C1 segment of cervical spinal cord (tissue), 14 donors: Measurements from ENCODE around the gene NOX4.
"Not testable (repeated sequence)": the region's sequence is repeated elsewhere in the genome, so short reads cannot be mapped to it uniquely, and the experiment has no call there.

Source experiments
- DNase-seq, 14 donors: peaks; one replicate each; lab custom pipeline; 2025; lab: John Stamatoyannopoulos, UW

The NOX4 gene

GRCh38 chr11:89458716-89459115 is 32.5 kb downstream of the NOX4 start:
- no peak for DNase-seq

GRCh38 chr11:89457190-89457589 is 34.0 kb downstream of the NOX4 start:
- DNase-seq = no peak

- DNase-seq = no peak
These were observed 34.5 kb downstream of the NOX4 start for GRCh38 chr11:89456681-89457080.

GRCh38 chr11:89452780-89453179 is 38.4 kb downstream of the NOX4 start:
- DNase-seq = no peak

GRCh38 chr11:89447845-89448244 is 43.3 kb downstream of the NOX4 start:
- DNase-seq = no peak

- peak in 1 of 14 donors; percentile 2 for DNase-seq
These were observed 47.5 kb downstream of the NOX4 start for GRCh38 chr11:89443361-89444322.

GRCh38 chr11:89442801-89443200 is 48.4 kb downstream of the NOX4 start:
- no peak for DNase-seq

GRCh38 chr11:89441606-89442005 is 49.6 kb downstream of the NOX4 start:
- DNase-seq = no peak

GRCh38 chr11:89437317-89437716 is 53.9 kb downstream of the NOX4 start:
- DNase-seq = no peak

GRCh38 chr11:89436071-89436470 is 55.1 kb downstream of the NOX4 start:
- DNase-seq = no peak

GRCh38 chr11:89433278-89433677 is 57.9 kb downstream of the NOX4 start:
- DNase-seq = no peak

- not testable (repeated sequence) for DNase-seq
These were observed 59.0 kb downstream of the NOX4 start for GRCh38 chr11:89432182-89432581.

GRCh38 chr11:89426501-89426900 is 64.7 kb downstream of the NOX4 start:
- DNase-seq = not testable (repeated sequence)

GRCh38 chr11:89421718-89422117 is 69.5 kb downstream of the NOX4 start:
- DNase-seq = no peak

- DNase-seq = no peak
These were observed 70.2 kb downstream of the NOX4 start for GRCh38 chr11:89420981-89421380.

- DNase-seq = no peak
These were observed 74.2 kb downstream of the NOX4 start for GRCh38 chr11:89416961-89417360.

- DNase-seq = not testable (repeated sequence)
These were observed 80.1 kb downstream of the NOX4 start for GRCh38 chr11:89411112-89411511.

- DNase-seq = not testable (repeated sequence)
These were observed 80.5 kb downstream of the NOX4 start for GRCh38 chr11:89410666-89411065.

- DNase-seq = not testable (repeated sequence)
These were observed 82.7 kb downstream of the NOX4 start for GRCh38 chr11:89408441-89408840.

- no peak for DNase-seq
These were observed 85.5 kb downstream of the NOX4 start for GRCh38 chr11:89405629-89406028.

GRCh38 chr11:89391654-89392053 is 99.5 kb downstream of the NOX4 start:
- DNase-seq = not testable (repeated sequence)

GRCh38 chr11:89387501-89387900 is 103.7 kb downstream of the NOX4 start:
- not testable (repeated sequence) for DNase-seq

- not testable (repeated sequence) for DNase-seq
These were observed 108.2 kb downstream of the NOX4 start for GRCh38 chr11:89382986-89383385.
